HG02759 (cell line): ENCODE data around the gene GIMAP8.
A peak's percentile ranks its signal among the peaks of the same experiment; 100 is the strongest.

ENCODE experiments used
- ATAC-seq: cut with Tn5 transposase; IDR thresholded peaks from one replicate; pipeline ENCODE4 v1.9.1; 2021; ENCODE audit warnings: mild to moderate bottlenecking, moderate library complexity; ENCODE audit not compliant: unreplicated experiment

Gene GIMAP8

DNA sequence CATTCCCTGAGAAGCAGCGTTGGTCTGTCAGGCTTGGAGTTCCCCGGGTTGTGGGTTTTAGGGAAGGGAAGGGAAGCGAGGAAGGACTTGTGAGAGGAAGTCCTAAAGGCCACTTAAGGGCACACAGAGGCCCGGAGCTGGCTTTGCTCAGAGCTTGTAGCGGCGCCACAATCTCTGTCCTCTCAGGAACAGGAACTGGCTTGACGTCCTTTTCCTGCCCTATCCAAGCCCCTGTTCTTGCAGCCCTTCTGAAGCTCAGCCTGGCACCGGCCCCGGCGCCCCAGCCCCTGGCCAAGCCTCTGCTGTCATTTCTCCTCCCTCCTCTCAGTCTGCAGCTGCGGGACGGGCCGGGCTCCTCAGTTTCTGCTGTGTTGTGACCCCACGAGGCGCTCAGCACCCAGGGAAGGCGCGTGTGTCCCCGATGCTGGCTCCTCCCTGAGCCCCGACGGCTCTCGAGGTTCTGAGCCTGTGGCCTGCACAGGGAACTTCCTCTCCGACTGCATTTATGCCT, at the start of gene GIMAP8:
Gene GIMAP8 (plus strand): TSS at position 140 of the 511 bp plus-strand sequence. CDS start 16,069 bp downstream, outside the sequence.
- peak; percentile 36 for ATAC-seq

GRCh38 chr7:150400788-150401423, 49.5 kb upstream of the GIMAP8 start:
- ATAC-seq = no peak

- ATAC-seq = peak; percentile 30
Observed at GRCh38 chr7:150401424-150401790, 49.0 kb upstream of the GIMAP8 start.

DNA sequence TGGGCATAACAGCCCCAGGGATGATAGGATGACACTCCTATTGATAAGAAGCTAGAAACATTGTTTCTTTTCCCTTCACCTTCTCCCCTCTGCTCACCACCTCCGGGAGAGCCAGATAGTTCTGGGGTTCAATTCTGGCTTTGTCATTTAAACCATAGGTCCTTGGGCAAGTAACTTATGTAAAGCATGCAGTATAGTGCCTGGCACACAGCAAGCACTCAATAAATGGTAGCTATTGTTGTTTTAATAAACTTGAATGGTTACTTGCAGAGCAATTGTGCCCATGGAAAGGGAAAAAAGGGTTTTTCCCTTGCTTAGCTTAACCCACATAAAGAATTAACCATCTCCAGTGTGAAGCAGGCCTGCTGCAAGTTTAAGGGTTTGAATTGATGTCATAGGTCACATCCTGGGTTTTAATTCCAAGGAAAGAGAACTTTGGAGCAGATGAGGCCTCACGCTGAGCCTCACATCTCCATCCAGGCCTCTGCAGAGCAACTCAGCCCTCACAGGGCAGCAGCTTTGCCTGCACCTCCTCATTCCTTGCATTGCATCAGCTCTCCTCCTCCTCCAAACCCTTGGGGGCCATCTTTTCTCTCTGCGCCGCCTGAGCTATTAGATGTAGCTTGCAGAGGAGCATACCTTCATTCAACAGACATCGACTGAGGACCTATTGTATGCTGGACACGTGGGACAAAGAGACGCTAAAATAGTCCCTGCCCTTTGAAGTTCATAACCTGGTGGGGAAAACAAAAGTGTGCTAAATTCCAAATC, 48.4 kb upstream of the GIMAP8 start:
- no peak for ATAC-seq

GRCh38 chr7:150402671-150403321, 47.6 kb upstream of the GIMAP8 start:
- no peak for ATAC-seq

- no peak for ATAC-seq
Observed at GRCh38 chr7:150403376-150404171, 46.9 kb upstream of the GIMAP8 start.

GRCh38 chr7:150404172-150404804, 46.1 kb upstream of the GIMAP8 start:
- ATAC-seq = no peak

DNA sequence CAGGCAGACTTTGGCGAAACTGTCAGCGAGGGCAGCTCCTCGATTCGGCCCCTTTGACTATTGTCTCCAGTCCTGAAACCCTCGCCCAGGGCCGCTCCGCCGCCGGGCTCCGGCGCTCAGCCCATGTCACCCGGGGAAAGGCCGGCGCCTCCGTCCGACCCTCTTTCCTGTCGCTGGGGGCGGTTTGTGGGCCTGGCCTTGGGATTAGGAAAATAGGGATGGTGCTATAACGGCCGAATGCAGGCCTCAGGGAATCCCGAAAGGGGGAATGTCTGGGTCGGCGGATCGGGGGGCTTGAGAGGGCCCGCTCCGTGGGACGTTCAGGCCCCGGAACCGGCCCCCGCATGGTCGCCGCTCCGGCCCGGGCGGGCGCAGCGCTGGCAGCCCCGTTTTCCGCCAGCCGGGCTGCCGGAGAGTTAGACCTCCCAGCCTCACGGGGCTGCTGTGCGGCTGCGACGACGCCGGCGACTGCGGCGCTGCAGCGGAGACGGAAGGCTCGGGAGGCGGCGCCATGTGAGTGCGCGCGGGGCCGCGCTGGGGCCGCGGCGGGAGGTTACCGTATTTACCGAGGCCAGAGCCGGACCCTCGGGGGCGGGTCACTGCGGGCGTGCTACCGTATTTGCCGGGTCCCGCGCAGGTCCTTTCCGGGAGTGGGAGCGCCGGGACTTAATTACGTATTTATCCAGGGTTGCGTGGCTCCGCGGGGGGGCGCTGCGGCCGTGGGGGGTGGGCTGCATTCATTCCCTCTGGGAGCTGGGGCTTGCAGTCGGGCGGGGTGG, 45.4 kb upstream of the GIMAP8 start:
- peak; percentile 54 for ATAC-seq

DNA sequence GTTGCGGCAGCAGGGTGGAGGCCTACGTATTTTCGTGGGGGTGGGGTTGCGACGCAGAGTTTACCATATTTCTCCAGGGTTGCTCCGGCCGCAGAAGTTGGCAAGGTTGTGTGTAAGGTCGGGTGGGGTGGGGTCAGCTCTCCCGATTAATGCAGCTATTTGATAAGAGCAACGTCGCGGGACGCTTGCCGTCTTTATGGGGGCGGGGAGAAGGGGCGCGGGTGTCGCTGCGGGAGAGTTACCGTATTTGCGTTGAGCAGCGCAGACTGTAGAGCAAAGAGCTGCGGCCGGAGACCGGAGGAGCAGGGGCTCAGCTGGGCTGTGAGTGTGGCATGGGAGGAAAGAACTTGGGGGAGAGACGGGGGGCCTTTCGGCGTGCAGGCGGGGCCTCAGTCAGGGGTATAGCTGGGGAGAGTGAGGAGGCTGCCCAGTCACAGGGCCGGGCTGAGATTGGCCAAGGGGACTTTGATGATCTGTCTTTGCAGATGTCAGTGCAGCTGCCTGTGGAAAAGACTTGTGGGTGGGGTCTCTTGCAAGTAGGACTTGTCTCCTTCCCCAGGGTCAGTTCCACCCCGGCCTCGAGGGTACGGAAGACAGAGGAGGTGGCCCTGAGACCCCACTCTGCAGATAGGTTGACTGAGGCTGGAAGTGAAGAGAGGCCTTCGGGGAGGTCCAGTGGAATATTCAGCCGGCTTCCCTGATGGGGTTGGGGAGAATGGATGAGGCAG, 44.7 kb upstream of the GIMAP8 start:
- no peak for ATAC-seq

DNA sequence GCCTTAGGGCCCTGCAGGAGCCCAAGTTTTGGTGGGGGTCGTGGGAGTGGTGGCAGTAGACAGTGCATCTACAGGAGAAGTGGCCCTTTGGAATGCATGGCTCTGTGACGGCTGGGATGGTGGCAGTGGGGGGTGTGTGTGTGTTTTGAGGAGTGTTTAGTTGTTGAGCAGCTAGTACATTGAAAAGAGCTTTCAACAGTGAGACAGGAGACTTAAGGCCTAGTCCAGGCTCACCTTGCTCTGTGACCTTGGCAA, 44.2 kb upstream of the GIMAP8 start:
- ATAC-seq = no peak

DNA sequence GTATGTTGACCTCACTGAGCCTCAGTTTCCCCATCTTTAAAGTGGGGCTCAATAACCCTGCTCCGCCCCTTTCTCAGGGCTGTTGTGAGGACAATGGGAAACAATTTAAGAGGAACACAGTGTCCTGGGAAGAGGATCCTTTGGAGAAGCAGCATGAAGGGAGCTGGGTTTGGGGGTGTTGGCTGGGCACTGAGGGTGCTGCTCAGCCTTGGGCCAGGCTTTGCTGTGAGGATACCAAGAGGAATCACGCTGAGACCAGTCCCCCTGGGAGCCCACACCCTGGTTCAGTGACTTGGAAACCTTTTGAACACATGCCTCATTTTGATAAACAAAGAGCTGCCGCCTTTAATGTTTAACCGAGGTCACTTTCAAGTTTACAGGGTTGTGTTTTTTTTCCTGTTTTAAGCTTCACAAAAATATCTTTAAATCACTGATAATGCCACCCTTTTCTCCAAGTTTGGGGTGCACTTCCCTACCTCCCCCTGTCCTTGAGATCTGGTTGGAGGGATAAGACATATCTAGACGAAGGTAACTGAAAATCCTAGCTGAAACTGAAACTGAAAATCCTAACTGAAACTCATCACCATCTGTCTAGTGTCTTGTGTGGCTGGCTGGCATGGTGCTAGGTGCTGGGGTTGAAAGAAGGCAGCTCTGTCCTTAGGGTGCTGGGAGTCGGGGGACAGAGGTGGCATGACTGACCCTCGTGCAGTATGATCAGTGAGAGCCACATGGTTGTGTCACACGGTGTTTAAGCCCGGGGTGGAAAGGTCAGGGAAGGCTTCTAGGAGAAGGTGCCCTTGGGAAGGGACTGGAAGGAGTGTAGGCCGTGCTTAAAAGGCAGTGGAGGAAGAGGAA, 43.6 kb upstream of the GIMAP8 start:
- peak; percentile 57 for ATAC-seq

DNA sequence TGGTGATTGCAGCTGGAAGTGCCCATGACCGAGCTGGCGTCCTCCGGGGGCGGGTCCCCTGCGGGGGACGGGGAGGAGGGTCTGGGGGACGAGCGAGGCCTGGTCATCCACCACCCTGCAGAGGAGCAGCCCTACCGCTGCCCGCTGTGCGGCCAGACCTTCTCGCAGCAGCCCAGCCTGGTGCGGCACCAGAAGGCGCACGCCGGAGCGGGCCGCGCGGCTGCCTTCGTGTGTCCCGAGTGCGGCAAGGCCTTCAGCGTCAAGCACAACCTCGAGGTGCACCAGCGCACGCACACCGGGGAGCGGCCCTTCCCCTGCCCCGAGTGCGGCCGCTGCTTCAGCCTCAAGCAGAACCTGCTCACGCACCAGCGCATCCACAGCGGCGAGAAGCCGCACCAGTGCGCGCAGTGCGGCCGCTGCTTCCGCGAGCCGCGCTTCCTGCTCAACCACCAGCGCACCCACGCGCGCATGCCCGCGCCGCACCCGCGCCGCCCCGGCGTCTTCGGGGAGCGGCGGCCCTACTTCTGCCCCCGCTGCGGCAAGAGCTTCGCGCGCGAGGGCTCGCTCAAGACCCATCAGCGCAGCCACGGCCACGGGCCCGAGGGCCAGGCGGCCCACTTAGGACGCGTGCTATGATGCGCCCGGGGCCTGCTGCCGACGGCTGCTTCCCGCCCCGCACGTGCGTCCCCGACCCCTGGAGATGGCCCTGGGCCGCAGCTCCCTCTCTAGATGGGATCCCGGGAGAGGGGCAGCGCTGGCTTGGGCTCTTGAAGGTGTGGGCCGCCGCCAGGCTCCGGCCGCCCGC, 42.6 kb upstream of the GIMAP8 start:
- no peak for ATAC-seq

DNA sequence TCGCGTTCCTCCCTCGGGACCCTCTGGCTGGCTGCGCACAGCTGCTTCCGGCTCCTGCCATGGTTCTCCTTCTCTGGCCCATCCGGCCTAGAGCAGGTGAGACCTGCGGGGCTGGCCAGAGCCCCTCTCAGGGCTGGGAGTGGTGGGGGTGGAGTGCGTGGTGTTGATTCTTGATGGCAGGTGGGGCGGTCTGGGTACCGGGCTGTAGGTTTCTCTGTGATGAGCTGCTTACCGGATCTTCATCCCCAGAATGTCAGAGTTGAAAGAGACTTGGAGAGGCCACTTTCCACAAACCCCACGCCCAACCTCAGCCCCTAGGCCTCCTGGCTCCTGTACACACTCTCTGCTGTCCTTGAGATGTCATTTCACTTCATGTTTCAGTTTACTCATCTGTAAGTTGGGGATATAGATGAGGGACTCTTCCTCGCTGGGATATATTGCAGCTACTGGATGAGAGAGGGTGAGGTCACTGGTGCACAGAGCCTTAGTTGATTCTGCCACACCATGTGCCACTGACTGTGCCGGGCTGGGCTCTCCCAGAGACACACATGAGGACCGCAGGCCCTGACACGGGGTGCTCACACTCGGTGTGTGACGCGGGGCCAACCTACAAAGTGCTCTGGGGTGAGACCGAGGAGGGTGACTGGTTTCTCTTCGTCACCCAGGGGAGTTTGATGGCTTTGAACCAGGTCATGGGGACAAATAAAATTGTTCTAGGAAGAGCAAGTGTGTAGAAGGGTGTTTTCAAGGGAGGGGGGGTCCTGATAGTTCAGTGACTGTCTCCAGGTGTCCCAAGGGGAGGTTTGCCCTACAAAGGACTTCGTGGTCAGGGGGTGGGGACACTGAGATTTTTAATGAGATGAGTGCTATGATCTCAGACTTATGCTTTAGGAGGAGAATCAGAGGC, 41.8 kb upstream of the GIMAP8 start:
- no peak for ATAC-seq

- no peak for ATAC-seq
Observed at GRCh38 chr7:150409300-150410030, 41.0 kb upstream of the GIMAP8 start.

DNA sequence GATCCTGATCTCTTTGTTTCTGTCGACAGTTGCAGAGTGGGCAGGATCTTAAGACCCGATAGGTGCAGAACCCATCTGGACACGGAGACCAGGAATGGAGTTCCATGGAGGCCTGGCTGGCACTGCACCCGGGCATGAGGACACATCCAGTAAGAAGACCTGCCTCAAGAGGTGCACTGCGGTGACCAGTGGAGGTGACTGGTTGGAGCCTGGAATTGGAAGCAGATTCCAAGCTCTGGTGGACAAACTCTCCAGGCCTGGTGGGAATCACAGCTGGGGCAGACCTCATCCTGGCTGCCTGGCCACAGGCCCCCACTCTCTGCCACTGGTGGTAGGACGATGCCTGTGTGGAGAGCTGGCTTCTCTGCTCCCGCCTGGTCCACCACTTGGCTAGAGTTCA, 40.3 kb upstream of the GIMAP8 start:
- no peak for ATAC-seq
